GM12865 (cell line): ENCODE results near the gene UBE2V1.
"Not testable (repeated sequence)": the region's sequence is repeated elsewhere in the genome, so short reads cannot be mapped to it uniquely, and the experiment has no call there.

ENCODE experiments used
- DNase-seq: peaks from one replicate; pipeline ENCODE4 v3.0.0; 2010; ENCODE audit warnings: low read depth
- H3K4me3 ChIP-seq: 2 replicates; pipeline ENCODE4 v1.5.1; 2011; ENCODE audit warnings: mild to moderate bottlenecking, low read depth, low read length, control low read depth
- TF ChIP-seq, protein P1 (sequence below): IDR thresholded peaks from 2 replicates; pipeline ENCODE4 v1.5.1; 2011; ENCODE audit warnings: low read length, control low read depth, low read depth, inconsistent platforms; ENCODE audit not compliant: insufficient read depth; ENCODE audit errors: missing control alignments

UBE2V1 gene

DNA sequence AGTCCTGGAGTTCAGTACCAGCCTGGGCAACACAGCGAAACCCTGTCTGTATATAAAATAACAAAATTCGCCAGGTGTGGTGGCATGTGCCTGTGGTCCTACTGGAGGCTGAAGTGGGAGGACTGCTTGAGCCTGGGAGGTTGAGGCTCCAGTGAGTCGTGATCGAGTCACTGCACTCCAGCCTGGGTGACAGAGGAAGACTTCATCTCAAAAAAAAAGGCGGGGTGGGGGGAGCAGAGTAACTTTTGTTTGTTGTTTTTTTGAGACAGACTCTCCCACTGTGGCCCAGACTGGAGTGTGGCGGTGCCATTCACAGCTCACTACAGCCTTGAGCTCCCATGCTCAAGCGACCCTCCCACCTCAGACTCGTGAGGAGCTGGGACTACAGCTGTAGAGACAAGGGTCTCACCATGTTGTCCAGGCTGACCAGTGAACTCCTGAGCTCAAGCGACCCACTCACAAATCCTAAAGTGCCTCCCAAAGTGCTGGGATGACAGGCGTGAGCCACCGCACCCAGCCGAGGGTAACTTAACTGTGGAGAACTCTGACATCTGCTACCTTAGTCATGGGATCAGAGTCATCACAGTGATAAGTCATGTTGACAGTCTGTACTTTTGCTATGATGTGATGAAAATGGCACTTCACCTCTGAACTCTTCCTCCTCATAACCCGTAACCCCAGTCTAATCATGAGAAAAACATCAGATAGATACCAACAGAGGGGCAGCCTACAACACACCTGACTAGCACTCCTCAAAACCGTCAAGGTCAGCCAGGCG is 24.1 kb upstream of the UBE2V1 start:
- no peak for DNase-seq
- H3K4me3 ChIP-seq = no peak overlapping the region
- TF ChIP-seq, protein P1, sequence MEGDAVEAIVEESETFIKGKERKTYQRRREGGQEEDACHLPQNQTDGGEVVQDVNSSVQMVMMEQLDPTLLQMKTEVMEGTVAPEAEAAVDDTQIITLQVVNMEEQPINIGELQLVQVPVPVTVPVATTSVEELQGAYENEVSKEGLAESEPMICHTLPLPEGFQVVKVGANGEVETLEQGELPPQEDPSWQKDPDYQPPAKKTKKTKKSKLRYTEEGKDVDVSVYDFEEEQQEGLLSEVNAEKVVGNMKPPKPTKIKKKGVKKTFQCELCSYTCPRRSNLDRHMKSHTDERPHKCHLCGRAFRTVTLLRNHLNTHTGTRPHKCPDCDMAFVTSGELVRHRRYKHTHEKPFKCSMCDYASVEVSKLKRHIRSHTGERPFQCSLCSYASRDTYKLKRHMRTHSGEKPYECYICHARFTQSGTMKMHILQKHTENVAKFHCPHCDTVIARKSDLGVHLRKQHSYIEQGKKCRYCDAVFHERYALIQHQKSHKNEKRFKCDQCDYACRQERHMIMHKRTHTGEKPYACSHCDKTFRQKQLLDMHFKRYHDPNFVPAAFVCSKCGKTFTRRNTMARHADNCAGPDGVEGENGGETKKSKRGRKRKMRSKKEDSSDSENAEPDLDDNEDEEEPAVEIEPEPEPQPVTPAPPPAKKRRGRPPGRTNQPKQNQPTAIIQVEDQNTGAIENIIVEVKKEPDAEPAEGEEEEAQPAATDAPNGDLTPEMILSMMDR = no peak

DNA sequence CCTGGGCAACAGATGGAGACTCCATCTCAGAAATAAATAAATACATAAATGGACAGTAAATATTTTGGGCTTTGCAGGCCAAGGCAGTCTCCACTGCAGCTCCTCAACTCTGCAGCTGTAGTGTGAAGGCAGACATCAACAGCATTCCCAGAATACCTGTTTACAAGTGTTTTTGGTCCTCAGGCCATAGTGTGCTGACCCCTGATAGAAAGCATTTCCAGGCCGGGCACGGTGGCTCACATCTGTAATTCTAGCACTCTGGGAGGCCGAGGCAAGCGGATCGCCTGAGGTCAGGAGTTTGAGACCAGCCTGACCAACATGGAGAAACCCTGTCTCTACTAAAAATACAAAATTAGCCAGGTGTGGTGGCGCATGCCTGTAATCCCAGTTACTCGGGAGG is 22.2 kb upstream of the UBE2V1 start:
- not testable (repeated sequence) for H3K4me3 ChIP-seq, DNase-seq

DNA sequence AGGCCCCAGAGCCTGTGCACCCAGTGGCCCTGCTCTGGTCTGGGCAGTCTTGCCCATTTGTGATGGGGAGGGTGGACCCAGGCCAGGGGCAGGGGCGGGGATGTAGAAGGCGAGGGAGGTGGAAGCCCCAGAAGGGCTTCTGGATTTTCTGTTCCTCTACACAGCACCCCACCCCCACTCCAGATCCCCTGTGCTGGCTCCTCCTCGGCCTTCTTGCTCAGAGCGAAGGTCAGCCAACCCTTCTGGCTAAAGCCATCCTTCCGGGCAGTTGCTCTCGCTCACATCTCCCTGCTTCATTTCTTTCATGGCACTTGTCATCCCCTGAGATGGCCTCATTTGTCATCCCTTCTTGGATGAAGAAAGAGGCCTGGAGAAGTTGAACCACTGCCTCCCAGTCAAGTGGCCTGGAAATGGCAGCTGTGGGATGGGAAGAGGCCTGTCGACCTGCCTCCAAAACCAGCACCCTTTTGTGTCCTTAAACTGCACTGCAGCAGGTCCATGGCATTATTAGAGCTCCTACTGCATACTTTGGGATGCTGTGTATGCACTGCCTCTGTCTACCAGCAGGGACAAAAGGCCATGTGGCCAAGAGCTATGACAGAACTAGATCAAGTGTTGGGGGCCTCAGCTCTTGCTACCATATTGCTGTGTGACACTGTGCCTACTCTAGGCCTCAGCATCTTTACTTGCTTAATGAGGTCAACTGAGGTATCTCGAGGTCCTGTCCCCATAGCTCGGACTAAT is 20.7 kb upstream of the UBE2V1 start:
- DNase-seq = no peak
- H3K4me3 ChIP-seq = no peak overlapping the region
- TF ChIP-seq, protein P1 = peak; percentile 30

DNA sequence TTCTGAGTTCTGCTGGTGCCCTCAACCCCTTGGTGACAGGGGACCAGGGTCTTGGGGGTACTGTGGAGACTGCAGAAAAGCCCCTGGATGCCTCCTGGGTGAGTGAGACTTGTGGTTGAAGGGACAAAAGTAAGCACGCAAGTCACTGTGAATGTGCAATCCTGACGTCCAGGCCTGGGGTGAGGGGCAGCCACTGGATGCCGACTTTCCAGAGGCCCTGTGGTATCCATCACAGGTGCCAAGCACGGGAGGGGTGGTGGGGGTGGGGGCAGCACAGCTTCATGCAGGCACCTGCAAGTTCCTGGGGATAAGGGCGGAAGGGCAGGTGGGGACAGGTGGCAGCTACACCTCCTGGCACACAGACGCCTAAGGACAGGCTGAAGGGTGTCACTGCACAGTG is 20.1 kb upstream of the UBE2V1 start:
- TF ChIP-seq, protein P1 = no peak
- no peak for DNase-seq
- H3K4me3 ChIP-seq = no peak overlapping the region

DNA sequence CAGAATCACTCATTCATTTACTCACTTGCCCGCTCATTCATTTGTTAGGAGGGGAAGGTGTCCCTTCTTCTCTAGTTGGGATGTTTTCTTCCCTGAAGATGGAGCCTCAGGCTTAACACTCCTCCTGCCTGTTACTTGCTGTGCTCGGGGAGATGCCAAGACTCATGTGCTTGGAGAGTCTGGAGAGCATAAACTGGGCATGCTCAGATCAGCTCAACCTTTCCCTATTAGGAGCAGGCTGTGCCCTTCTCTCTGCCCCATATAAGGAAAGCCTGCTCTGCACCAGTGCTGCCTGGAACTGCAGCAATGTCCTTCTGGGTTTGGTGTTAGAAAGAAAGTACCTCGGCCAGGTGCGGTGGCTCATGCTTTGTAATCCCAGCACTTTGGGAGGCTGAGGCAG is 18.0 kb upstream of the UBE2V1 start:
- H3K4me3 ChIP-seq = no peak overlapping the region
- TF ChIP-seq, protein P1 = no peak

DNA sequence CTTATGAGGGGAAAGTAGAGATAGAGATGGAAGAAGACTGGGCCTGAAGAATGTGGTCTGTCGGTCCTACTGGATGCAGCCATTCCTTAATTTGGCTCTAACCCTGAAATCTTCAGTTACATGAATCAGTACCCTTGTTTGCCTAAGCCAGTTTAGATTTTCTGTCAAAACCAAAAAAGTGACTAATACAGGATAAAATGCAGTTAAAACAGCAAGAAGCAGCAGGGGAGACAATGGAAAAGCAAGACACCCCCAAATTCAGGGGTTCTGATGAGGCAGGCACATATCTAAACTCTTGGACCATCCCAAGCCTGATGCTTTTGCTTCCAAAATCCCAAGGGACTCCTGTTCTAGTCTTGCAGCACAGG is 17.4 kb upstream of the UBE2V1 start:
- no peak for DNase-seq
- H3K4me3 ChIP-seq = no peak overlapping the region
- TF ChIP-seq, protein P1 = no peak

More for the DNA sequence above, 18.0 kb upstream of the UBE2V1 start:
- no peak for DNase-seq

DNA sequence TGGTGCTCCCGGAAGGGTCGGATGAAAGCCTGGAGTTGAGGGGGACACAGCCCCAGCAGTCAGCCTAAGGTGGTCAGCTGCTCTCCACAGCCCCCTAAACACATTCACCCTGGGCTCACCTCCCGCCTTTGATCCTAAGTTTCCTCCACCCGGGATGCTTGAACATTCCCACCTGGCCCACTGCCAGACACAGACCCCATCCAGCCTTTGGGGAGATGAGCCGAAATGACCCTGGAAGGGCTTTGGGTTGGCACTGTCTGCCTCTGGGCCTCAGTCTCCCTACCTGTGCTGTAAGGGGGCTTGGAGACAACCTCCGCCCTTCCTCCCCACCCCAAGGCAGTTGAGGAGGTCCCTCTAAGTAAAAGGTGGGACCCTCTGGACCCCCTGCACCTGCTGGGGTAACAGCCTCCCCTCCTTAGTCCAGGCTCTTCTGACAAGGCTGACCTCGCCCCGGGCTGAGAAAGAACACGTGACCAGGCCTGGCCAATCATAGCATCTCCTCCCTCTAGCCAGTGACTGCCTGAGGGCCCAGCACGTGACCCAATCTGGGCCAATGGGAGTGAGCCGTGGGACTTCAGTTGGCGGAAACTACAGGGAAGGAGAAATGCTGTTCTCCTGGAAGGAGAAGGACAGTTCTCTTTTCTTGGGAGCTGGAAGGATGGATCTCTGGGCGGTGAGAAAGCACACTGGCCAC is 16.9 kb upstream of the UBE2V1 start:
- H3K4me3 ChIP-seq = no peak overlapping the region
- TF ChIP-seq, protein P1 = no peak
- DNase-seq = no peak
